ENCODE results near the gene AFF2. TPM values are rescaled to one million over a fixed set of nuclear protein-coding genes. Genes with fewer than 3 reads are reported as not detected.

Gene AFF2
- total RNA-seq, 1 donor from 2014 or later = 0.74 TPM

GRCh38 chrX:148634591-148634990 is 134.2 kb downstream of the AFF2 start:
- Histone ChIP-seq H3K4me3 (no peak overlapping the region), H3K27me3 (no peaks in the 10 kb centered on the region), H3K27ac (no peak overlapping the region), H3K4me1 (no peaks in the 10 kb centered on the region), H3K9me3 (no peaks in the 10 kb centered on the region), H3K36me3 (no peaks in the 10 kb centered on the region)
- TF ChIP-seq POLR2A (IDR thresholded peaks at IDR 0.05) = no peak
- TF ChIP-seq POLR2AphosphoS5 (IDR thresholded peaks at IDR 0.05; ENCODE audit: insufficient read depth in 1 of 2, low read depth in 1 of 2) = no peak
- no peak for TF ChIP-seq CTCF (IDR thresholded peaks at IDR 0.05)
- intact Hi-C loops (cut with DNase I) = no loop called here
- DNase-seq (ENCODE audit: extremely low spot score in 2 of 2) = no peak

GRCh38 chrX:148643460-148643859 is 143.0 kb downstream of the AFF2 start:
- no peak for TF ChIP-seq POLR2A (IDR thresholded peaks at IDR 0.05)
- TF ChIP-seq CTCF (IDR thresholded peaks at IDR 0.05) = no peak
- Histone ChIP-seq H3K27ac (no peak overlapping the region), H3K27me3 (no peaks in the 10 kb centered on the region), H3K9me3 (no peaks in the 10 kb centered on the region), H3K4me1 (no peaks in the 10 kb centered on the region), H3K36me3 (no peaks in the 10 kb centered on the region), H3K4me3 (no peak overlapping the region)
- intact Hi-C loops (cut with DNase I) = no loop called here
- no peak for DNase-seq (ENCODE audit: extremely low spot score in 2 of 2)

GRCh38 chrX:148647651-148648050 is 147.2 kb downstream of the AFF2 start:
- Histone ChIP-seq H3K4me1 (no peaks in the 10 kb centered on the region), H3K27ac (no peak overlapping the region), H3K36me3 (no peaks in the 10 kb centered on the region), H3K27me3 (no peaks in the 10 kb centered on the region), H3K9me3 (no peaks in the 10 kb centered on the region), H3K4me3 (no peak overlapping the region)
- intact Hi-C loops (cut with DNase I) = no loop called here
- TF ChIP-seq POLR2A (IDR thresholded peaks at IDR 0.05) (no peak), POLR2AphosphoS5 (IDR thresholded peaks at IDR 0.05; ENCODE audit: insufficient read depth in 1 of 2, low read depth in 1 of 2) (no peak), CTCF (IDR thresholded peaks at IDR 0.05) (no peak)
- no peak for DNase-seq (ENCODE audit: extremely low spot score in 2 of 2)

GRCh38 chrX:148649145-148649795 is 148.9 kb downstream of the AFF2 start:
- intact Hi-C loops (cut with DNase I) = no loop called here
- no peaks in the 10 kb centered on the region for H3K9me3 ChIP-seq
- TF ChIP-seq POLR2AphosphoS5 (IDR thresholded peaks at IDR 0.05; ENCODE audit: insufficient read depth in 1 of 2, low read depth in 1 of 2) = no peak
- no peak for TF ChIP-seq POLR2A (IDR thresholded peaks at IDR 0.05)
- no peak for TF ChIP-seq CTCF (IDR thresholded peaks at IDR 0.05)
- H3K27me3 ChIP-seq = no peaks in the 10 kb centered on the region
- H3K27ac ChIP-seq = no peak overlapping the region
- H3K36me3 ChIP-seq = no peaks in the 10 kb centered on the region
- no peaks in the 10 kb centered on the region for H3K4me1 ChIP-seq
- DNase-seq (ENCODE audit: extremely low spot score in 2 of 2) = no peak
- no peak overlapping the region for H3K4me3 ChIP-seq

- Histone ChIP-seq H3K4me1 (no peaks in the 10 kb centered on the region), H3K4me3 (no peak overlapping the region), H3K27me3 (no peaks in the 10 kb centered on the region), H3K9me3 (no peaks in the 10 kb centered on the region), H3K27ac (no peak overlapping the region), H3K36me3 (no peaks in the 10 kb centered on the region)
- TF ChIP-seq POLR2A (IDR thresholded peaks at IDR 0.05) = no peak
- TF ChIP-seq POLR2AphosphoS5 (IDR thresholded peaks at IDR 0.05; ENCODE audit: insufficient read depth in 1 of 2, low read depth in 1 of 2) = no peak
- TF ChIP-seq CTCF (IDR thresholded peaks at IDR 0.05) = no peak
- intact Hi-C loops (cut with DNase I) = no loop called here
- DNase-seq (ENCODE audit: extremely low spot score in 2 of 2) = no peak
Observed at GRCh38 chrX:148658115-148658730, 157.8 kb downstream of the AFF2 start.
